GM19467 (cell line): ENCODE measurements around the gene CYSLTR2.

Source experiments
- ATAC-seq: cut with Tn5 transposase; IDR thresholded peaks from one replicate; pipeline ENCODE4 v1.9.1; 2021; ENCODE audit warnings: mild to moderate bottlenecking, moderate library complexity; ENCODE audit not compliant: unreplicated experiment

The CYSLTR2 gene

GRCh38 chr13:48735571-48735970 lies 81.8 kb downstream of the CYSLTR2 start:
- ATAC-seq, result no peak

GRCh38 chr13:48737689-48738088 lies 84.0 kb downstream of the CYSLTR2 start:
- ATAC-seq, result no peak

GRCh38 chr13:48738311-48738710 lies 84.6 kb downstream of the CYSLTR2 start:
- no peak for ATAC-seq

GRCh38 chr13:48739386-48739964 lies 85.7 kb downstream of the CYSLTR2 start:
- ATAC-seq, result no peak

GRCh38 chr13:48741377-48741776 lies 87.6 kb downstream of the CYSLTR2 start:
- ATAC-seq, result no peak

GRCh38 chr13:48746821-48747220 lies 93.1 kb downstream of the CYSLTR2 start:
- ATAC-seq, result no peak

GRCh38 chr13:48748681-48749080 lies 95.0 kb downstream of the CYSLTR2 start:
- ATAC-seq, result no peak

- no peak for ATAC-seq
These were observed 95.4 kb downstream of the CYSLTR2 start for GRCh38 chr13:48749144-48749543.

GRCh38 chr13:48749699-48750473 lies 96.2 kb downstream of the CYSLTR2 start:
- ATAC-seq, result peak; percentile 74

- ATAC-seq, result no peak
These were observed 97.1 kb downstream of the CYSLTR2 start for GRCh38 chr13:48750588-48751383.

GRCh38 chr13:48760626-48761025 lies 106.9 kb downstream of the CYSLTR2 start:
- ATAC-seq, result no peak
